ENCODE results near the gene RNF7.

RNF7 gene

DNA sequence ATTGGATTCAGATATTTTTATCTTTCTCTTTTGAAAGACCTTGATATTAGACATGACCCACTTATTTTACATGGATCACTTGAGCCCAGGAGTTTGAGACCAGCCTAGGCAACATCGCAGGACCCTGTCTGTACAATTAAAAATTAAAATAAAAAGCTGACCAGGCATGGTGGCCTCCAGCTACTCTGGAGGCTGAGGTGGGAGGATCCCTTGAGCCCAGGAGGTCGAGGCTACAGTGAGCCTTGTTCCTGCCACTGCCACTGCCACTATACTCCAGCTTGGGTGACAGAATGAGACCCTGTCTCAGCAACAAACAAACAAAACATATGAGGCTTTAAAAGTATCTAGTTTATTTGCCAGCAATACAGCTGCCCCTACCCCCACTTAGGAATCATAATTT, 1.6 kb downstream of the RNF7 start:
- H4K20me1 ChIP-seq (ENCODE audit: insufficient read depth, low read length) = no peaks in the 10 kb centered on the region
- H2AFZ ChIP-seq (ENCODE audit: low read length) = no peak overlapping the region
- peak overlapping the region; percentile 79 for H3K9ac ChIP-seq (ENCODE audit: low read length)
- H3K4me1 ChIP-seq (ENCODE audit: insufficient read depth, low read length, severe bottlenecking) = peaks cover 38% of the 10 kb centered on the region
- H3K36me3 ChIP-seq (ENCODE audit: insufficient read depth, low read length) = peaks cover 27% of the 10 kb centered on the region
- peak overlapping the region; percentile 81 for H3K4me2 ChIP-seq (ENCODE audit: low read length)
- peak overlapping the region; percentile 92 for H3K4me3 ChIP-seq (ENCODE audit: low read depth, low read length, poor library complexity, severe bottlenecking)
- no peaks in the 10 kb centered on the region for H3K9me3 ChIP-seq (ENCODE audit: low read length)
- TF ChIP-seq, protein P1, sequence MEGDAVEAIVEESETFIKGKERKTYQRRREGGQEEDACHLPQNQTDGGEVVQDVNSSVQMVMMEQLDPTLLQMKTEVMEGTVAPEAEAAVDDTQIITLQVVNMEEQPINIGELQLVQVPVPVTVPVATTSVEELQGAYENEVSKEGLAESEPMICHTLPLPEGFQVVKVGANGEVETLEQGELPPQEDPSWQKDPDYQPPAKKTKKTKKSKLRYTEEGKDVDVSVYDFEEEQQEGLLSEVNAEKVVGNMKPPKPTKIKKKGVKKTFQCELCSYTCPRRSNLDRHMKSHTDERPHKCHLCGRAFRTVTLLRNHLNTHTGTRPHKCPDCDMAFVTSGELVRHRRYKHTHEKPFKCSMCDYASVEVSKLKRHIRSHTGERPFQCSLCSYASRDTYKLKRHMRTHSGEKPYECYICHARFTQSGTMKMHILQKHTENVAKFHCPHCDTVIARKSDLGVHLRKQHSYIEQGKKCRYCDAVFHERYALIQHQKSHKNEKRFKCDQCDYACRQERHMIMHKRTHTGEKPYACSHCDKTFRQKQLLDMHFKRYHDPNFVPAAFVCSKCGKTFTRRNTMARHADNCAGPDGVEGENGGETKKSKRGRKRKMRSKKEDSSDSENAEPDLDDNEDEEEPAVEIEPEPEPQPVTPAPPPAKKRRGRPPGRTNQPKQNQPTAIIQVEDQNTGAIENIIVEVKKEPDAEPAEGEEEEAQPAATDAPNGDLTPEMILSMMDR (IDR thresholded peaks at IDR 0.05; ENCODE audit: low read length) = no peak
- no peak for TF ChIP-seq EZH2 (IDR thresholded peaks at IDR 0.05; ENCODE audit: borderline replicate concordance, low read length)
- H3K9me2 ChIP-seq (ENCODE audit: low read depth, low read length) = no peaks in the 10 kb centered on the region
- peaks cover 59% of the 10 kb centered on the region for H3K79me2 ChIP-seq (ENCODE audit: insufficient read depth, low read length)
- H3F3A ChIP-seq (ENCODE audit: insufficient read depth, low read length) = no peaks in the 10 kb centered on the region
- H3K27me3 ChIP-seq (ENCODE audit: insufficient read depth, low read length) = no peaks in the 10 kb centered on the region
- H3K27ac ChIP-seq (ENCODE audit: low read depth, low read length, poor library complexity, severe bottlenecking) = no peak overlapping the region

DNA sequence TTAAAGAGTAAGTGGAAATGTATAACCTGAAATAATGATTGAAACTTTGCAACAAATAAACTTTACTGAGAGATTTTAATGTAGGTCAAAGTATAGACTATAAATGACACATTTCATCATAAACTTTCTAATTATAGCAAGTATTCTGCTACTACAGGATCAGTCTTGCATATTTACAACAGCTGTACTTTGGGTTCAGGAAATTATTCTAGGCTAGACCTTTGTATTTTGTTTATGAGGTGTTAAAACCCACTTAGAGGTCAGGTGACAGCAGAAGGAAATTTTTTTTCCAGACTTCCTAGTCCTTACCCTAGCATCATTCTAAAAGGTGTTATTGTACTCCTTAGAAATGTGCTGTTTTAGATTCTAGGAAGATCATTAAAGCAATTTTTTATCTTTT, 2.3 kb downstream of the RNF7 start:
- Histone ChIP-seq H3K9me2 (ENCODE audit: low read depth, low read length) (no peaks in the 10 kb centered on the region), H3K4me1 (ENCODE audit: insufficient read depth, low read length, severe bottlenecking) (peaks cover 38% of the 10 kb centered on the region), H3K36me3 (ENCODE audit: insufficient read depth, low read length) (peaks cover 33% of the 10 kb centered on the region), H3K4me2 (ENCODE audit: low read length) (peak overlapping the region; percentile 81), H3F3A (ENCODE audit: insufficient read depth, low read length) (no peaks in the 10 kb centered on the region), H3K9ac (ENCODE audit: low read length) (peak overlapping the region; percentile 6; the same call in 1 of the 2 replicates), H3K27ac (ENCODE audit: low read depth, low read length, poor library complexity, severe bottlenecking) (no peak overlapping the region), H3K4me3 (ENCODE audit: low read depth, low read length, poor library complexity, severe bottlenecking) (peak overlapping the region; percentile 92), H3K27me3 (ENCODE audit: insufficient read depth, low read length) (no peaks in the 10 kb centered on the region), H3K79me2 (ENCODE audit: insufficient read depth, low read length) (peaks cover 59% of the 10 kb centered on the region), H3K9me3 (ENCODE audit: low read length) (no peaks in the 10 kb centered on the region), H4K20me1 (ENCODE audit: insufficient read depth, low read length) (no peaks in the 10 kb centered on the region), H2AFZ (ENCODE audit: low read length) (no peak overlapping the region)
- TF ChIP-seq EZH2 (IDR thresholded peaks at IDR 0.05; ENCODE audit: borderline replicate concordance, low read length) = no peak
- TF ChIP-seq, protein P1 (IDR thresholded peaks at IDR 0.05; ENCODE audit: low read length) = no peak

DNA sequence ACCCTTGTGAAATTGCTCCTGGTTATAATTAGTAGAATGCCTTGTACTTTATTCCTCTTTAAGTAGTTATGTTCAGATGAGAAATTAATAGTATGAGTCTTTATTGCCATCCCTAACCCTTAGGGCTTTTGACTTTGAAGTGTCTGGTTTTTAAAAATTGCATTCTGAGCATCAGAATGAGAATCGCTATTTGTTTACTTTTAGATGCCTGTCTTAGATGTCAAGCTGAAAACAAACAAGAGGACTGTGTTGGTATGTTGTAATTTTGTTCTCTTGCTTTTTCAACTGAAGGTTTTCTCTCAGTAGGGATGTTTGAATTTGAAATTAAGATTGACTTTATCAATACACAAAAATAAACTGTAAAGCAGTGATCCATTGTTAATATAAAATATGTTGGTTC, 5.2 kb downstream of the RNF7 start:
- Histone ChIP-seq H3F3A (ENCODE audit: insufficient read depth, low read length) (no peaks in the 10 kb centered on the region), H3K4me1 (ENCODE audit: insufficient read depth, low read length, severe bottlenecking) (peaks cover 25% of the 10 kb centered on the region), H3K9me3 (ENCODE audit: low read length) (no peaks in the 10 kb centered on the region), H3K27ac (ENCODE audit: low read depth, low read length, poor library complexity, severe bottlenecking) (no peak overlapping the region), H3K79me2 (ENCODE audit: insufficient read depth, low read length) (peaks cover 59% of the 10 kb centered on the region), H3K4me2 (ENCODE audit: low read length) (no peak overlapping the region), H3K36me3 (ENCODE audit: insufficient read depth, low read length) (peaks cover 58% of the 10 kb centered on the region), H3K27me3 (ENCODE audit: insufficient read depth, low read length) (no peaks in the 10 kb centered on the region), H3K9ac (ENCODE audit: low read length) (no peak overlapping the region), H4K20me1 (ENCODE audit: insufficient read depth, low read length) (no peaks in the 10 kb centered on the region), H3K9me2 (ENCODE audit: low read depth, low read length) (no peaks in the 10 kb centered on the region), H3K4me3 (ENCODE audit: low read depth, low read length, poor library complexity, severe bottlenecking) (no peak overlapping the region), H2AFZ (ENCODE audit: low read length) (no peak overlapping the region)
- TF ChIP-seq, protein P1 (IDR thresholded peaks at IDR 0.05; ENCODE audit: low read length) = no peak
- no peak for TF ChIP-seq EZH2 (IDR thresholded peaks at IDR 0.05; ENCODE audit: borderline replicate concordance, low read length)

All from OCI-LY1 (cell line).